ENCODE results near the gene PXDN. TPM values are rescaled to one million over a fixed set of nuclear protein-coding genes. Genes with fewer than 3 reads are reported as not detected.

Gene PXDN
- total and polyA plus RNA-seq, 9 of the 15 experiments (the other 6 are each of a cell fraction or from before 2014, with no cell fraction given), result 0.49 TPM; not detected in 8

DNA sequence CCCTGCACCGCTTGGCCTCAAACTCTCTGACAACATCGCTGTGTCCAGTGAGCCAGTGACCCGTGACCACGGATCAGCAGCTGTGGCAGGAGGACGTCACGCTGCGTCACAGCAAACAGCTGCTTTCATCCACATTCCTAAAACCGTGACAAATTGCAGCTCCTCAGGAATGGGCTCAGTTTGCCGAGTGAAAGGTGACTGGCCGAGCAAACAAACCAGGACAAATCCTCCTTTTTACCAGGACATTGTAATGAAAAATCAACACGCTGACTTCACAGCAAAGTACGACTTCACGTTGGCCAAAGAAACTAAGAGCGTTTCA is 57.6 kb downstream of the PXDN start (continued):
- TF ChIP-seq EZH2 (IDR thresholded peaks at IDR 0.05; ENCODE audit: borderline replicate concordance, low read depth, low read length), result no peak
- TF ChIP-seq, protein P1, sequence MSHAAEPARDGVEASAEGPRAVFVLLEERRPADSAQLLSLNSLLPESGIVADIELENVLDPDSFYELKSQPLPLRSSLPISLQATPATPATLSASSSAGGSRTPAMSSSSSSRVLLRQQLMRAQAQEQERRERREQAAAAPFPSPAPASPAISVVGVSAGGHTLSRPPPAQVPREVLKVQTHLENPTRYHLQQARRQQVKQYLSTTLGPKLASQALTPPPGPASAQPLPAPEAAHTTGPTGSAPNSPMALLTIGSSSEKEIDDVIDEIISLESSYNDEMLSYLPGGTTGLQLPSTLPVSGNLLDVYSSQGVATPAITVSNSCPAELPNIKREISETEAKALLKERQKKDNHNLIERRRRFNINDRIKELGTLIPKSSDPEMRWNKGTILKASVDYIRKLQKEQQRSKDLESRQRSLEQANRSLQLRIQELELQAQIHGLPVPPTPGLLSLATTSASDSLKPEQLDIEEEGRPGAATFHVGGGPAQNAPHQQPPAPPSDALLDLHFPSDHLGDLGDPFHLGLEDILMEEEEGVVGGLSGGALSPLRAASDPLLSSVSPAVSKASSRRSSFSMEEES (CRISPR knock-in tag; IDR thresholded peaks at IDR 0.05), result no peak

DNA sequence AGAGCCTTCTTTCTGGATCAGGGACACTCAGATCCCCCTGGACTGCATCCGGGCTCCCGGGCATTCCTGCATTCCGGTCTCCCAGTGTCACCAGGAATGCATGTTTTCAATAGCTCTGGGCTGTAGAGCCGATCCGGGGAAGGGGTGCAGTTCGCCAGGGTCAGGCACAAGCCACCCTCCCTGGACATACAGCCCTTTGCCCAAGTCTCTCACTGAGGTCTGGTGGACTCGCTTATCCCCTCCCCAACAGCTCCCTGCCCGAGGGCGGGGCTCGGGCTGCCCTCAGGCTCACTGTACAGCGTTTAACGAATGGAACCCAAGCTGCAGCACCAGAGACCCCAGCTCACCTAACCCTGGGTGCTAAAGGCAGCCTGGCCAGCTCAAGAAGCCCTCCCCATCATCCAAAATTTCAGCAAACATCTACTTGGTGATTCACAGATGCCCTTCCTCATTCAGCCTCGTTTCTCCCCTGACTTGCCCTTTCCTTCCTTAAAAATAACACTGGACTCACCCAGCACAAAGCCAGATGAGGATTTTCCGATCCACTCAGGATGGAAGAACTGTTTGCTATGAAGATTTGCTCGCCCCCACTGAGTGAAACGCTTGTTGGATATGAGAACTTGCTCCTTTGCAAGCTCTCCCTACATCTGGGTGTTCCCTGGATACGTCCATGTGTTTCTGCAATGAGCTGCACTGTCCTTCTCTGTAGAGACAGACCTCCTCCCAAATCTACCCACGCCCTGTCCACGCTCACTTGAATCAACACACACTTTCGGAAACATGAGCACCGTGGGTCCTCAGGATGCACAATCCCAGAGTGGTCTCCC is 58.1 kb downstream of the PXDN start:
- TF ChIP-seq COPS2 (conservative IDR thresholded peaks at IDR 0.05), result no peak
- no peak for TF ChIP-seq BCOR (IDR thresholded peaks at IDR 0.05)
- TF ChIP-seq ZNF12 (CRISPR knock-in tag; IDR thresholded peaks at IDR 0.05), result no peak
- H3K79me2 ChIP-seq (ENCODE audit: control insufficient read depth, insufficient read depth, low read length), result no peaks in the 10 kb centered on the region
- BruUV-seq (replicated peaks), result no TSS peak
- DNase-seq (ENCODE audit: extremely low read depth in 1 of 4, low spot score in 3 of 4) (no peak), ATAC-seq (no peak), FAIRE-seq (no peak)
- POLR2A ChIA-PET, result interaction anchor here (0.5 kb wide), 1 partner anchor 122 kb away, joined by 3 read pairs; no protein-coding TSS in a partner anchor
- 0% methylated on average over 20 of the region's 21 CpGs for WGBS (ENCODE audit: insufficient coverage, low coverage, missing lambda C conversion rate)
- no peaks in the 10 kb centered on the region for H3K9me3 ChIP-seq (replicated peaks; ENCODE audit: control insufficient read depth, insufficient read depth, low read depth, low read length)
- no peak overlapping the region for H3K9ac ChIP-seq (ENCODE audit: insufficient read depth in 1 of 2, low read depth in 2 of 2, low read length in 2 of 2)
- CTCF ChIA-PET (ENCODE audit: low intra/inter-chr PET ratio), result no interaction called here
- H3K4me2 ChIP-seq (ENCODE audit: insufficient read depth, low read length), result no peak overlapping the region
- no peaks in the 10 kb centered on the region for H4K20me1 ChIP-seq (replicated peaks; ENCODE audit: control insufficient read depth, insufficient read depth, low read length)
- in situ Hi-C loops (cut with MboI), result no loop called here
- H3K27me3 ChIP-seq (ENCODE audit: control insufficient read depth in 2 of 2, insufficient read depth in 2 of 2, low read length in 2 of 2), result peaks cover 2 to 41% of the 10 kb centered on the region in 2 experiments; a peak in 3 of 5 replicates
- no peak overlapping the region for H3K27ac ChIP-seq (ENCODE audit: extremely low read depth, low read depth, low read length)
- intact Hi-C loops (cut with micrococcal nuclease), result no loop called here
- H3K4me3 ChIP-seq, result no peak overlapping the region
- H3K36me3 ChIP-seq (ENCODE audit: control insufficient read depth, insufficient read depth, low read length), result no peaks in the 10 kb centered on the region
- no peaks in the 10 kb centered on the region for H3K9me1 ChIP-seq (ENCODE audit: control insufficient read depth, insufficient read depth, low read length)
- no peak overlapping the region for H2AFZ ChIP-seq (ENCODE audit: low read depth, low read length)
- H3K4me1 ChIP-seq (replicated peaks in 1 of 2; ENCODE audit: control insufficient read depth in 2 of 2, insufficient read depth in 2 of 2, low read length in 2 of 2), result no peaks in the 10 kb centered on the region

Measured in K562 (cell line).